A673 (cell line): Measurements from ENCODE around the gene CCSER1. TPM values are rescaled to one million over a fixed set of nuclear protein-coding genes. Genes with fewer than 3 reads are reported as not detected.

Source experiments
- BruUV-seq: library from RNA; stranded (reverse); fragments of 400-500 nt; replicated peaks from 2 replicates; lab custom pipeline; 2021; lab: Mats Ljungman, UMichigan
- CTCF ChIA-PET: fragments of 300-600 bp; sonication (Branson Sonifier 250); formaldehyde crosslinking; loops from one replicate; lab custom pipeline; 2022; ENCODE audit warnings: antibody characterized with exemption; lab: Charles Lee
- POLR2A ChIA-PET: fragments of 300-600 bp; sonication (Branson Sonifier 250); formaldehyde crosslinking; loops from one replicate; lab custom pipeline; 2022; ENCODE audit warnings: antibody characterized with exemption; ENCODE audit not compliant: low non-redundant PET; lab: Charles Lee
- DNase-seq: peaks from one replicate; pipeline ENCODE4 v3.0.0-alpha.2; 2015; ENCODE audit warnings: low spot score
- H3K27ac ChIP-seq: fragments of 200-600 bp; sonication (generic); 2 replicates; pipeline ENCODE4 v1.5.1; 2016; ENCODE audit warnings: mixed run types, low read depth, mild to moderate bottlenecking, mixed read lengths, antibody characterized with exemption, low read length; ENCODE audit not compliant: poor library complexity, severe bottlenecking
- H3K27me3 ChIP-seq: fragments of 200-600 bp; sonication (generic); replicated peaks from 2 replicates; pipeline ENCODE4 v1.6.1; 2017; ENCODE audit warnings: mixed run types, low read depth, mild to moderate bottlenecking, mixed read lengths, antibody characterized with exemption, low read length; ENCODE audit not compliant: insufficient read depth, poor library complexity
- H3K36me3 ChIP-seq: fragments of 200-600 bp; sonication (generic); 2 replicates; pipeline ENCODE4 v1.6.1; 2016; ENCODE audit warnings: mixed run types, mild to moderate bottlenecking, mixed read lengths, antibody characterized with exemption, low read length; ENCODE audit not compliant: insufficient read depth, poor library complexity, severe bottlenecking
- H3K4me1 ChIP-seq: fragments of 200-600 bp; sonication (generic); 2 replicates; pipeline ENCODE4 v1.6.1; 2017; ENCODE audit warnings: mixed run types, mild to moderate bottlenecking, mixed read lengths, antibody characterized with exemption, low read length; ENCODE audit not compliant: insufficient read depth, poor library complexity, severe bottlenecking
- H3K4me3 ChIP-seq: fragments of 200-600 bp; sonication (generic); 2 replicates; pipeline ENCODE4 v1.5.1; 2016; ENCODE audit warnings: low read depth, mixed run types, mild to moderate bottlenecking, mixed read lengths, low read length; ENCODE audit not compliant: poor library complexity, severe bottlenecking
- H3K9me3 ChIP-seq: fragments of 200-600 bp; sonication (generic); 2 replicates; pipeline ENCODE4 v1.6.1; 2016; ENCODE audit warnings: mixed run types, low read depth, mild to moderate bottlenecking, mixed read lengths, antibody characterized with exemption, low read length; ENCODE audit not compliant: poor library complexity, severe bottlenecking
- EZH2 ChIP-seq: fragments of 200-600 bp; sonication (generic); IDR thresholded peaks from 2 replicates; pipeline ENCODE4 v1.6.1; 2017; ENCODE audit warnings: borderline replicate concordance, low read depth, mild to moderate bottlenecking, mixed read lengths, antibody characterized with exemption, low read length; ENCODE audit not compliant: poor library complexity, severe bottlenecking
- intact Hi-C: fragments of 100-400 bp; cut with micrococcal nuclease; formaldehyde crosslinking; loops from one replicate; pipeline ENCODE4 v1.10.0; 2022; ENCODE audit not compliant: unreplicated experiment
- total RNA-seq: library from RNA; stranded (reverse); gene quantifications from 2 replicates; pipeline ENCODE4 v1.2.3, GENCODE V29; 2021
- TF ChIP-seq, protein P1 (sequence below): fragments of 300-800, 200-600 bp; sonication (generic); conservative IDR thresholded peaks from 2 replicates; pipeline ENCODE4 v1.5.1; 2017; ENCODE audit warnings: low read depth, mild to moderate bottlenecking, antibody characterized with exemption, low read length, moderate library complexity, mixed read lengths

Gene CCSER1
- total RNA-seq, 1 experiment from 2014 or later, result not detected

DNA sequence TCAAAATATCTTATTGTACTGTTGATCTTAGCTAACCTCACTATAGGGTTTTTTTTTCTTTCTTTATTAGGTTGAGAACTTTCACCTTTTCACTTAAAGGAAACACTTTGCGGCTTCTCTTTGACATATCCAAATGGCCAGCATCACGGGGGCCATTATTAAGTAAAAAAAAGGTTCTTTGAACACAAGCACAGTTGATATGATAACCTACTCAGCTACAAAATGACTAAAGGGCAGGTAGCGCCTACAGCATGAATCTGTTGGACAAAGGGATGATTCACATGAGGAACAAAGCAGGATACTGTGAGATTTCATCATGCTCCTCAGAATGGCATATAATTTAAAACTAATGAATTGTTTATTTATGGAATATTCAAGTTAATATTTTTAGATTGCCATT, 119.6 kb downstream of the CCSER1 start:
- intact Hi-C loops, result no loop called here
- no peaks in the 10 kb centered on the region for H3K27me3 ChIP-seq
- TF ChIP-seq EZH2, result no peak
- TF ChIP-seq, protein P1, sequence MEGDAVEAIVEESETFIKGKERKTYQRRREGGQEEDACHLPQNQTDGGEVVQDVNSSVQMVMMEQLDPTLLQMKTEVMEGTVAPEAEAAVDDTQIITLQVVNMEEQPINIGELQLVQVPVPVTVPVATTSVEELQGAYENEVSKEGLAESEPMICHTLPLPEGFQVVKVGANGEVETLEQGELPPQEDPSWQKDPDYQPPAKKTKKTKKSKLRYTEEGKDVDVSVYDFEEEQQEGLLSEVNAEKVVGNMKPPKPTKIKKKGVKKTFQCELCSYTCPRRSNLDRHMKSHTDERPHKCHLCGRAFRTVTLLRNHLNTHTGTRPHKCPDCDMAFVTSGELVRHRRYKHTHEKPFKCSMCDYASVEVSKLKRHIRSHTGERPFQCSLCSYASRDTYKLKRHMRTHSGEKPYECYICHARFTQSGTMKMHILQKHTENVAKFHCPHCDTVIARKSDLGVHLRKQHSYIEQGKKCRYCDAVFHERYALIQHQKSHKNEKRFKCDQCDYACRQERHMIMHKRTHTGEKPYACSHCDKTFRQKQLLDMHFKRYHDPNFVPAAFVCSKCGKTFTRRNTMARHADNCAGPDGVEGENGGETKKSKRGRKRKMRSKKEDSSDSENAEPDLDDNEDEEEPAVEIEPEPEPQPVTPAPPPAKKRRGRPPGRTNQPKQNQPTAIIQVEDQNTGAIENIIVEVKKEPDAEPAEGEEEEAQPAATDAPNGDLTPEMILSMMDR, result no peak
- ChIA-PET POLR2A (no interaction called here), CTCF (no interaction called here)
- no peaks in the 10 kb centered on the region for H3K4me1 ChIP-seq
- H3K4me3 ChIP-seq, result no peak overlapping the region
- no peaks in the 10 kb centered on the region for H3K9me3 ChIP-seq
- no peak overlapping the region for H3K27ac ChIP-seq
- no peak for DNase-seq
- no peaks in the 10 kb centered on the region for H3K36me3 ChIP-seq
- BruUV-seq, result no TSS peak

DNA sequence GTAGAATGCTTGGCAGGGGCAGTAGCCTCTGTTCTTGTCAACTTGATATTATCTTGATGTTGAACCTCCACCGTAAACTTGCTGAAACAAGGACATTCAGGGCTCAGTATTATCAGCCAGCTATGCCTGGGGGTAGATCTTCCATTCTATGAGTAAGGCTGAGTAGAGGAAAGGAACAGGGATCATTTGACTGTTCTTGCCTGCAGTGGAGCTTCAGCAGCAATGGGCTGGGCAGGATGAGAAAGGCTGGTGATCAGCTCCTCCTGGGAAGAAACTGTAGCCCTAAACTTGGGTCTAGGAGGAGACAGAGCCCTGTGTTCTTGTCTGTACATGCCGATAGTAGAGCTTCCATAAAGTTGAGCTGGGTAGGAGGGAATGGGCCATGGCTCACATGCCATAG, 127.2 kb downstream of the CCSER1 start:
- POLR2A ChIA-PET, result no interaction called here
- no peak for DNase-seq
- BruUV-seq, result no TSS peak
- TF ChIP-seq, protein P1, result no peak
- no peak for TF ChIP-seq EZH2
- Histone ChIP-seq H3K9me3 (no peaks in the 10 kb centered on the region), H3K4me1 (no peaks in the 10 kb centered on the region), H3K4me3 (no peak overlapping the region), H3K27ac (no peak overlapping the region), H3K36me3 (no peaks in the 10 kb centered on the region), H3K27me3 (no peaks in the 10 kb centered on the region)
- CTCF ChIA-PET, result no interaction called here
- intact Hi-C loops, result no loop called here

DNA sequence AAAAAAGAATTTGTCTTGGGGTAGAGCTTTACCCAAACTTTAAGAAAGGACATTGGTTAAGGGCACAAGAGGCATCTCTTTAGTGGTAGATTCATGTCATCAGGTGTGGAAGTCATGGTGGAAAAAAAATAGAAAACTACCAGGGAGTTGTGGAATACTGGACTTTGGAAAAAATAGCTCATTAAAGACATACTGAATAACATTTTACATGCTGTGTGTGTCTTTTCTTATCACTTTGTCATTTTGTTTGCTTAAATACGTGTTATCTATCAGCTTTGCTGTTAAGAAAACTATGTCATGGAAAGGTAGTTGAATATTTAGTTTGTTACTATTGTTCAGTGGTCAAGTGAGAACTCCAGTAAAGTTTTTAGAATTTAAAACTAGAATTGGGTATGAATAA, 147.0 kb downstream of the CCSER1 start:
- no peaks in the 10 kb centered on the region for H3K27me3 ChIP-seq
- no peak for DNase-seq
- H3K36me3 ChIP-seq, result no peaks in the 10 kb centered on the region
- intact Hi-C loops, result no loop called here
- no peak overlapping the region for H3K4me3 ChIP-seq
- CTCF ChIA-PET, result no interaction called here
- BruUV-seq, result no TSS peak
- H3K27ac ChIP-seq, result no peak overlapping the region
- POLR2A ChIA-PET, result no interaction called here
- H3K9me3 ChIP-seq, result no peaks in the 10 kb centered on the region
- H3K4me1 ChIP-seq, result no peaks in the 10 kb centered on the region
- TF ChIP-seq, protein P1, result no peak
- TF ChIP-seq EZH2, result no peak
